Neural progenitor cell (in vitro differentiated cells): ENCODE data around the gene RFX3.
"Not testable (repeated sequence)": the region's sequence is repeated elsewhere in the genome, so short reads cannot be mapped to it uniquely, and the experiment has no call there.

Source experiments
- EZH2 ChIP-seq: fragments of 200-600 bp; sonication (generic); IDR thresholded peaks from 2 replicates; pipeline ENCODE4 v1.6.1; 2017; ENCODE audit warnings: antibody characterized with exemption, mild to moderate bottlenecking, moderate library complexity
- EZH2phosphoT487 ChIP-seq: fragments of 200-600 bp; sonication (generic); IDR thresholded peaks from 2 replicates; pipeline ENCODE4 v1.6.1; 2017; ENCODE audit warnings: antibody characterized with exemption
- TF ChIP-seq, protein P1 (sequence below): fragments of 200-600 bp; sonication (generic); IDR thresholded peaks from 2 replicates; pipeline ENCODE4 v1.5.1; 2017; ENCODE audit warnings: antibody characterized with exemption, mild to moderate bottlenecking

DNA sequence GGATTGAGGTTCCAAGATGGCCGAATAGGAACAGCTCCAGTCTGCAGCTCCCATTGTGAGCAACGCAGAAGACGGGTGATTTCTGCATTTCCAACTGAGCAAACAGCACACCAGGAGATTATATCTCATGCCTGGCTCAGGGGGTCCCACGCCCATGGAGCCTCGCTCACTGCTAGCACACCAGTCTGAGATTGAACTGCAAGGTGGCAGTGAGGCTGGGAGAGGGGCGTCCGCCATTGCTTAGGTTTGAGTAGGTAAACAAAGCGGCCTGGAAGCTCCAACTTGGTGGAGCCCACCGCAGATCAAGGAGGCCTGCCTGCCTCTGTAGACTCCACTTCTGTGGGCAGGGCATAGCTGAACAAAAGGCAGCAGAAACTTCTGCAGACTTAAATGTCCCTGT, 213.2 kb downstream of the RFX3 start:
- TF ChIP-seq, protein P1, sequence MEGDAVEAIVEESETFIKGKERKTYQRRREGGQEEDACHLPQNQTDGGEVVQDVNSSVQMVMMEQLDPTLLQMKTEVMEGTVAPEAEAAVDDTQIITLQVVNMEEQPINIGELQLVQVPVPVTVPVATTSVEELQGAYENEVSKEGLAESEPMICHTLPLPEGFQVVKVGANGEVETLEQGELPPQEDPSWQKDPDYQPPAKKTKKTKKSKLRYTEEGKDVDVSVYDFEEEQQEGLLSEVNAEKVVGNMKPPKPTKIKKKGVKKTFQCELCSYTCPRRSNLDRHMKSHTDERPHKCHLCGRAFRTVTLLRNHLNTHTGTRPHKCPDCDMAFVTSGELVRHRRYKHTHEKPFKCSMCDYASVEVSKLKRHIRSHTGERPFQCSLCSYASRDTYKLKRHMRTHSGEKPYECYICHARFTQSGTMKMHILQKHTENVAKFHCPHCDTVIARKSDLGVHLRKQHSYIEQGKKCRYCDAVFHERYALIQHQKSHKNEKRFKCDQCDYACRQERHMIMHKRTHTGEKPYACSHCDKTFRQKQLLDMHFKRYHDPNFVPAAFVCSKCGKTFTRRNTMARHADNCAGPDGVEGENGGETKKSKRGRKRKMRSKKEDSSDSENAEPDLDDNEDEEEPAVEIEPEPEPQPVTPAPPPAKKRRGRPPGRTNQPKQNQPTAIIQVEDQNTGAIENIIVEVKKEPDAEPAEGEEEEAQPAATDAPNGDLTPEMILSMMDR, result not testable (repeated sequence)
- not testable (repeated sequence) for TF ChIP-seq EZH2phosphoT487, EZH2
